ENCODE results near the gene RREB1. TPM values are rescaled to one million over a fixed set of nuclear protein-coding genes. Genes with fewer than 3 reads are reported as not detected.

RREB1 gene
- polyA plus RNA-seq, 1 donor (not counting 4 experiments of a cell fraction or from before 2014, with no cell fraction given) = 6.1 TPM

DNA sequence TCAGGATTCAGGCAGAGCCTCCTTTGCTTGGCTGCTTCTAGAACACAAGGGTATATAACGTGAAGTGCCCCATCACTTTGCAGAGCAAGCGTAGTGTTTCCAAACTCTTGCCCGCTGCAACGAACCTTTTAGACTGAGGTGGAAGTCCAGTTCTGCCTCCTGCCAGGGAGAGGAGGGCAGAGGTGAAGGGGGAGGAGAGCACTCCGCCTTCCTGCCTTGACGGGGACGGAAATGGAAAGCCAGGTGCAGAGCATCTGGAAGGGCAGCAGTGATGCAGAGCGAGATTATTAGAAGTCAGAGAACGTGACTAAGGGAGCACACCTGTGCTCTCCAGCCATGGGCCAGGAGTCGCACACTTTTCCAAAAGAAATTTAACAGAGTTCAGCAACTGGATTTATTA, 63.4 kb downstream of the RREB1 start:
- no peak for FAIRE-seq
- no peak for TF ChIP-seq CTCF (optimal IDR thresholded peaks at IDR 0.05 in 1 of 3, IDR thresholded peaks at IDR 0.05 in 1 of 3, conservative IDR thresholded peaks at IDR 0.05 in 1 of 3; ENCODE audit: extremely low read depth in 1 of 3, insufficient read depth in 2 of 3, low read length in 3 of 3)
- no peak for TF ChIP-seq EZH2 (IDR thresholded peaks at IDR 0.05; ENCODE audit: low read length)
- Histone ChIP-seq H3K9ac (ENCODE audit: control insufficient read depth, extremely low read depth, insufficient read depth, low read length) (no peak overlapping the region), H3K4me2 (ENCODE audit: control insufficient read depth, extremely low read depth, insufficient read depth, low read depth, low read length) (no peak overlapping the region), H3K36me3 (ENCODE audit: control insufficient read depth in 2 of 2, extremely low read depth in 1 of 2, insufficient read depth in 2 of 2, low read length in 2 of 2) (peaks cover 0 to 13% of the 10 kb centered on the region in 2 experiments), H3K9me1 (ENCODE audit: control insufficient read depth, extremely low read depth, insufficient read depth, low read length) (peaks cover 3% of the 10 kb centered on the region), H2AFZ (ENCODE audit: control insufficient read depth, low read length) (no peak overlapping the region), H4K20me1 (ENCODE audit: control insufficient read depth, extremely low read depth, insufficient read depth, low read length) (peaks cover 14% of the 10 kb centered on the region), H3K4me1 (ENCODE audit: control insufficient read depth, extremely low read depth, insufficient read depth, low read length) (peaks cover 29% of the 10 kb centered on the region), H3K79me2 (ENCODE audit: control insufficient read depth, insufficient read depth, low read length) (peaks cover 95% of the 10 kb centered on the region), H3K27ac (ENCODE audit: control insufficient read depth, insufficient read depth, low read length) (no peak overlapping the region), H3K4me3 (ENCODE audit: control insufficient read depth in 2 of 3, extremely low read depth in 1 of 3, insufficient read depth in 2 of 3, low read depth in 1 of 3, low read length in 3 of 3) (no peak overlapping the region), H3K27me3 (ENCODE audit: control insufficient read depth, extremely low read depth, insufficient read depth, low read length) (no peaks in the 10 kb centered on the region), H3K9me3 (ENCODE audit: control insufficient read depth, low read depth, low read length) (no peaks in the 10 kb centered on the region)
- DNase-seq (ENCODE audit: low read depth, low spot score) = no peak
- dilution Hi-C loops (cut with MboI; ENCODE audit: extremely low pct_ligation_motif_present, low sequenced_read_pairs) = no loop called here

- H3K9me1 ChIP-seq (ENCODE audit: control insufficient read depth, extremely low read depth, insufficient read depth, low read length) = peaks cover 3% of the 10 kb centered on the region
- FAIRE-seq = no peak
Observed at GRCh38 chr6:7171733-7172132, 64.0 kb downstream of the RREB1 start.

More at GRCh38 chr6:7171733-7172132, 64.0 kb downstream of the RREB1 start:
- Histone ChIP-seq H2AFZ (ENCODE audit: control insufficient read depth, low read length) (no peak overlapping the region), H3K4me2 (ENCODE audit: control insufficient read depth, extremely low read depth, insufficient read depth, low read depth, low read length) (no peak overlapping the region), H3K9ac (ENCODE audit: control insufficient read depth, extremely low read depth, insufficient read depth, low read length) (no peak overlapping the region), H3K27ac (ENCODE audit: control insufficient read depth, insufficient read depth, low read length) (no peak overlapping the region), H4K20me1 (ENCODE audit: control insufficient read depth, extremely low read depth, insufficient read depth, low read length) (peaks cover 13% of the 10 kb centered on the region), H3K79me2 (ENCODE audit: control insufficient read depth, insufficient read depth, low read length) (peaks cover 95% of the 10 kb centered on the region), H3K27me3 (ENCODE audit: control insufficient read depth, extremely low read depth, insufficient read depth, low read length) (no peaks in the 10 kb centered on the region), H3K4me1 (ENCODE audit: control insufficient read depth, extremely low read depth, insufficient read depth, low read length) (peaks cover 30% of the 10 kb centered on the region), H3K36me3 (ENCODE audit: control insufficient read depth in 2 of 2, extremely low read depth in 1 of 2, insufficient read depth in 2 of 2, low read length in 2 of 2) (peaks cover 0 to 13% of the 10 kb centered on the region in 2 experiments), H3K9me3 (ENCODE audit: control insufficient read depth, low read depth, low read length) (no peaks in the 10 kb centered on the region), H3K4me3 (ENCODE audit: control insufficient read depth in 2 of 3, extremely low read depth in 1 of 3, insufficient read depth in 2 of 3, low read depth in 1 of 3, low read length in 3 of 3) (no peak overlapping the region)
- dilution Hi-C loops (cut with MboI; ENCODE audit: extremely low pct_ligation_motif_present, low sequenced_read_pairs) = no loop called here
- no peak for TF ChIP-seq EZH2 (IDR thresholded peaks at IDR 0.05; ENCODE audit: low read length)
- TF ChIP-seq CTCF (optimal IDR thresholded peaks at IDR 0.05 in 1 of 3, IDR thresholded peaks at IDR 0.05 in 1 of 3, conservative IDR thresholded peaks at IDR 0.05 in 1 of 3; ENCODE audit: extremely low read depth in 1 of 3, insufficient read depth in 2 of 3, low read length in 3 of 3) = no peak
- DNase-seq (ENCODE audit: low read depth, low spot score) = no peak

Data from keratinocyte (primary cell).